Keratinocyte (primary cell): ENCODE data around the gene CRYL1.

Experiments used
- CTCF ChIP-seq, 3 experiments: IDR thresholded peaks in 1 of 3; conservative IDR thresholded peaks in 1 of 3; optimal IDR thresholded peaks in 1 of 3; 2 replicates in 2 of 3; 3 replicates in 1 of 3; pipeline versions ENCODE3 to v1.5.1; 2011; ENCODE audit warnings: low read length in 3 of 3, mild to moderate bottlenecking in 3 of 3, moderate library complexity in 2 of 3, control low read depth in 1 of 3, inconsistent platforms in 1 of 3; ENCODE audit not compliant: insufficient read depth in 2 of 3; ENCODE audit errors: extremely low read depth in 1 of 3
- EZH2 ChIP-seq: IDR thresholded peaks from one replicate; pipeline ENCODE4 v1.6.1; 2012; ENCODE audit warnings: inconsistent platforms, mild to moderate bottlenecking, low read length, moderate library complexity

- TF ChIP-seq CTCF (optimal IDR thresholded peaks at IDR 0.05 in 1 of 3, IDR thresholded peaks at IDR 0.05 in 1 of 3, conservative IDR thresholded peaks at IDR 0.05 in 1 of 3; ENCODE audit: extremely low read depth in 1 of 3, insufficient read depth in 2 of 3, low read length in 3 of 3) (no peak), EZH2 (no peak)
These were observed 93.8 kb downstream of the CRYL1 start for GRCh38 chr13:20431687-20432384.
